HG02938 (cell line): ENCODE results near the gene NAT10.
A peak's percentile ranks its signal among the peaks of the same experiment; 100 is the strongest.
"Not testable (repeated sequence)": the region's sequence is repeated elsewhere in the genome, so short reads cannot be mapped to it uniquely, and the experiment has no call there.

Experiments used
- ATAC-seq: cut with Tn5 transposase; IDR thresholded peaks from one replicate; pipeline ENCODE4 v1.9.1; 2021; ENCODE audit warnings: mild to moderate bottlenecking, moderate library complexity; ENCODE audit not compliant: unreplicated experiment

The NAT10 gene

GRCh38 chr11:34105079-34105956 is at the start of gene NAT10:
TSS of gene NAT10 (plus strand) at chr11:34105629. CDS start at chr11:34108226, 2,597 bp downstream.
- peak; percentile 86 for ATAC-seq

GRCh38 chr11:34056672-34057071 is 48.8 kb upstream of the NAT10 start:
- no peak for ATAC-seq

GRCh38 chr11:34063061-34063795 is 42.2 kb upstream of the NAT10 start:
- ATAC-seq, result no peak

- no peak for ATAC-seq
These were observed 41.1 kb upstream of the NAT10 start for GRCh38 chr11:34064291-34064690.

- ATAC-seq, result no peak
These were observed 39.8 kb upstream of the NAT10 start for GRCh38 chr11:34065505-34066203.

GRCh38 chr11:34066766-34067165 is 38.7 kb upstream of the NAT10 start:
- not testable (repeated sequence) for ATAC-seq

GRCh38 chr11:34067383-34068065 is 37.9 kb upstream of the NAT10 start:
- ATAC-seq, result no peak

GRCh38 chr11:34068111-34068510 is 37.3 kb upstream of the NAT10 start:
- ATAC-seq, result no peak

- not testable (repeated sequence) for ATAC-seq
These were observed 34.1 kb upstream of the NAT10 start for GRCh38 chr11:34071306-34071705.

GRCh38 chr11:34072041-34072440 is 33.4 kb upstream of the NAT10 start:
- ATAC-seq, result no peak

- no peak for ATAC-seq
These were observed 32.6 kb upstream of the NAT10 start for GRCh38 chr11:34072832-34073231.

GRCh38 chr11:34074391-34074790 is 31.0 kb upstream of the NAT10 start:
- ATAC-seq, result no peak

- no peak for ATAC-seq
These were observed 30.1 kb upstream of the NAT10 start for GRCh38 chr11:34075178-34075820.

- no peak for ATAC-seq
These were observed 24.8 kb upstream of the NAT10 start for GRCh38 chr11:34080609-34081008.

GRCh38 chr11:34084637-34085036 is 20.8 kb upstream of the NAT10 start:
- no peak for ATAC-seq

- no peak for ATAC-seq
These were observed 18.7 kb upstream of the NAT10 start for GRCh38 chr11:34086554-34087283.

GRCh38 chr11:34091825-34092224 is 13.6 kb upstream of the NAT10 start:
- no peak for ATAC-seq

GRCh38 chr11:34094900-34095299 is 10.5 kb upstream of the NAT10 start:
- ATAC-seq, result not testable (repeated sequence)

- ATAC-seq, result no peak
These were observed 6.6 kb upstream of the NAT10 start for GRCh38 chr11:34098813-34099212.

GRCh38 chr11:34104680-34105078 is 750 bp upstream of the NAT10 start:
- no peak for ATAC-seq
